GM12878 (cell line): Measurements from ENCODE around the gene IRF2BPL. TPM values are rescaled to one million over a fixed set of nuclear protein-coding genes. Genes with fewer than 3 reads are reported as not detected.

ENCODE experiments used
- ATAC-seq: fragments of 200-7000 bp; cut with Tn5 transposase; 3 replicates; pipeline ENCODE4 v1.9.1; 2020; ENCODE audit warnings: mild to moderate bottlenecking, moderate library complexity
- BruUV-seq: library from RNA; stranded (reverse); fragments of 400-500 nt; replicated peaks from 2 replicates; lab custom pipeline; 2021; lab: Mats Ljungman, UMichigan
- CTCF ChIA-PET: fragments of 300-600 bp; sonication (Branson Sonifier 250); formaldehyde crosslinking; extraction: SDS; loops from one replicate; lab custom pipeline; 2021; ENCODE audit warnings: inconsistent platforms; lab: Yijun Ruan, JAX
- POLR2A ChIA-PET: fragments of 350-600 bp; formaldehyde crosslinking; extraction: SDS; loops from one replicate; lab custom pipeline; 2021; ENCODE audit warnings: inconsistent platforms; lab: Charles Lee
- RAD21 ChIA-PET: fragments of 300-600 bp; sonication (Branson Sonifier 250); formaldehyde crosslinking; loops from one replicate; lab custom pipeline; 2023; ENCODE audit warnings: antibody characterized with exemption; ENCODE audit not compliant: unreplicated experiment; lab: Charles Lee
- SMC1A ChIA-PET: fragments of 300-600 bp; sonication (Branson Sonifier 250); formaldehyde crosslinking; loops from one replicate; lab custom pipeline; 2023; ENCODE audit not compliant: unreplicated experiment, uncharacterized antibody; lab: Charles Lee
- DNase-seq: peaks from one replicate; pipeline ENCODE4 v3.0.0-alpha.2; 2011; ENCODE audit warnings: low read depth, low spot score
- FAIRE-seq: peaks from 3 replicates; lab custom pipeline; 2011; peaks lifted over from hg19 to GRCh38; lab: Jason Lieb, UNC
- H2AFZ ChIP-seq: 2 replicates; pipeline ENCODE4 v1.6.0; 2011; ENCODE audit warnings: low read depth, low read length, control low read depth; ENCODE audit not compliant: control insufficient read depth
- H3K27ac ChIP-seq: 2 replicates; pipeline ENCODE4 v1.5.1; 2011; ENCODE audit warnings: control low read depth; ENCODE audit not compliant: control insufficient read depth, insufficient read depth
- H3K27me3 ChIP-seq, 2 experiments: replicated peaks in 1 of 2; 2 replicates each; pipeline versions ENCODE4 v1.6.0 to v1.6.1; 2011; ENCODE audit warnings: low read length in 1 of 2; ENCODE audit not compliant: control insufficient read depth in 2 of 2, insufficient read depth in 2 of 2
- H3K36me3 ChIP-seq, 2 experiments: 2 replicates each; pipeline ENCODE4 v1.5.1; 2011; ENCODE audit warnings: low read length in 1 of 2; ENCODE audit not compliant: control insufficient read depth in 2 of 2, insufficient read depth in 2 of 2
- H3K4me1 ChIP-seq: 2 replicates; pipeline ENCODE4 v1.6.1; 2011; ENCODE audit warnings: mild to moderate bottlenecking, low read length, moderate library complexity, mixed read lengths; ENCODE audit not compliant: control insufficient read depth, insufficient read depth
- H3K4me2 ChIP-seq: 2 replicates; pipeline ENCODE4 v1.6.0; 2011; ENCODE audit warnings: control low read depth; ENCODE audit not compliant: control insufficient read depth, insufficient read depth
- H3K4me3 ChIP-seq: fragments of 200-600 bp; sonication (generic); 2 replicates; pipeline ENCODE4 v1.5.1; 2016
- H3K79me2 ChIP-seq: 2 replicates; pipeline ENCODE4 v1.6.0; 2011; ENCODE audit warnings: low read length; ENCODE audit not compliant: control insufficient read depth, insufficient read depth
- H3K9ac ChIP-seq: 2 replicates; pipeline ENCODE4 v1.8.0; 2011; ENCODE audit warnings: low read length, control low read depth, mixed read lengths; ENCODE audit not compliant: control insufficient read depth, insufficient read depth
- H3K9me3 ChIP-seq: replicated peaks from 3 replicates; pipeline ENCODE4 v1.5.1; 2011; ENCODE audit warnings: mild to moderate bottlenecking, low read length; ENCODE audit not compliant: control insufficient read depth, insufficient read depth
- H4K20me1 ChIP-seq: 2 replicates; pipeline ENCODE4 v1.6.0; 2011; ENCODE audit not compliant: control insufficient read depth, insufficient read depth
- ATF7 ChIP-seq: fragments of 450-650 bp; IDR thresholded peaks from 2 replicates; pipeline ENCODE4 v1.6.1; 2016; ENCODE audit warnings: low read depth, mild to moderate bottlenecking
- CREB1 ChIP-seq: IDR thresholded peaks from 2 replicates; pipeline ENCODE4 v1.6.1; 2012; ENCODE audit warnings: low read depth, mild to moderate bottlenecking, inconsistent platforms
- EZH2 ChIP-seq: IDR thresholded peaks from 2 replicates; pipeline ENCODE4 v1.6.1; 2012; ENCODE audit warnings: low read depth, mild to moderate bottlenecking, control low read depth, inconsistent platforms, low read length, borderline replicate concordance; ENCODE audit not compliant: control insufficient read depth
- HDGF ChIP-seq: fragments of 450-650 bp; IDR thresholded peaks from 2 replicates; pipeline ENCODE4 v1.6.1; 2016; ENCODE audit warnings: antibody characterized with exemption
- IKZF1 ChIP-seq: fragments of 450-650 bp; conservative IDR thresholded peaks from 2 replicates; pipeline ENCODE4 v1.6.1; 2017; ENCODE audit warnings: antibody characterized with exemption, mild to moderate bottlenecking
- KLF5 ChIP-seq: fragments of 450-650 bp; IDR thresholded peaks from 2 replicates; pipeline ENCODE4 v1.6.1; 2014; ENCODE audit warnings: mild to moderate bottlenecking; ENCODE audit not compliant: partially characterized antibody
- NR2F1 ChIP-seq: fragments of 450-650 bp; conservative IDR thresholded peaks from 2 replicates; pipeline ENCODE4 v1.6.1; 2017; ENCODE audit warnings: mild to moderate bottlenecking
- POLR2AphosphoS5 ChIP-seq: IDR thresholded peaks from 2 replicates; pipeline ENCODE4 v1.6.1; 2011; ENCODE audit warnings: mild to moderate bottlenecking, low read length, inconsistent platforms
- ZBED1 ChIP-seq: IDR thresholded peaks from 2 replicates; pipeline ENCODE4 v1.6.1; 2016; ENCODE audit warnings: borderline replicate concordance
- WGBS: methylation state at CpG from one replicate; pipeline ENCODE4 v1.1.6; 2016; ENCODE audit warnings: low lambda C conversion rate; ENCODE audit not compliant: insufficient replicate concordance, insufficient coverage; ENCODE audit errors: missing lambda C conversion rate; 5-methylcytosine and 5-hydroxymethylcytosine counted together
- in situ Hi-C: fragments of 300-500 bp; cut with MboI; formaldehyde crosslinking; loops from 9 replicates; pipeline ENCODE4 v1.14.3; 2018; ENCODE audit warnings: mixed read lengths
- intact Hi-C: fragments of 100-400 bp; cut with micrococcal nuclease; formaldehyde crosslinking; loops from one replicate; pipeline ENCODE4 v1.14.2; 2022; ENCODE audit not compliant: unreplicated experiment
- polyA plus RNA-seq, 11 experiments: library from polyadenylated mRNA; depleted of rRNA in 4 of 11; unstranded in 6 of 11; stranded (reverse) in 5 of 11; fragments of >200 nt; fragmentation: Nextera tagmentation in 4 of 11; fragmentation: Illumina TruSeq in 1 of 11; extraction: Ambion mirVana in 4 of 11; extraction: Trizol in 1 of 11; gene quantifications; 1 replicate in 1 of 11; 2 replicates in 10 of 11; pipeline versions ENCODE4 v1.2.1 to v1.2.3, GENCODE V29; 2011 to 2016; ENCODE audit warnings: inconsistent platforms in 2 of 11, missing spikeins in 2 of 11, low read depth in 1 of 11
- total RNA-seq, 4 experiments: library from RNA; depleted of rRNA in 3 of 4; stranded (reverse); fragments of >200 nt in 3 of 4; fragmentation: Illumina TruSeq in 1 of 4; extraction: Trizol in 1 of 4; gene quantifications; 2 replicates each; pipeline versions ENCODE4 v1.2.1 to v1.2.3, GENCODE V29; 2013 to 2021
- TF ChIP-seq, protein P1 (sequence below): fragments of 450-650 bp; IDR thresholded peaks from 2 replicates; pipeline ENCODE4 v1.6.1; 2017; ENCODE audit warnings: mild to moderate bottlenecking, moderate library complexity
- TF ChIP-seq, protein P2 (sequence below): fragments of 450-650 bp; IDR thresholded peaks from 2 replicates; pipeline ENCODE4 v1.6.1; 2017; ENCODE audit warnings: mild to moderate bottlenecking, low read depth, inconsistent platforms; ENCODE audit not compliant: poor library complexity, severe bottlenecking
- TF ChIP-seq, protein P3 (sequence below): fragments of 450-650 bp; IDR thresholded peaks from 2 replicates; pipeline ENCODE4 v1.6.1; 2017; ENCODE audit warnings: mild to moderate bottlenecking, moderate library complexity

Gene IRF2BPL
- total and polyA plus RNA-seq, 10 of the 15 experiments (the other 5 are each of a cell fraction or from before 2014, with no cell fraction given): 1.2 to 34.5 (median 3.1) TPM

DNA sequence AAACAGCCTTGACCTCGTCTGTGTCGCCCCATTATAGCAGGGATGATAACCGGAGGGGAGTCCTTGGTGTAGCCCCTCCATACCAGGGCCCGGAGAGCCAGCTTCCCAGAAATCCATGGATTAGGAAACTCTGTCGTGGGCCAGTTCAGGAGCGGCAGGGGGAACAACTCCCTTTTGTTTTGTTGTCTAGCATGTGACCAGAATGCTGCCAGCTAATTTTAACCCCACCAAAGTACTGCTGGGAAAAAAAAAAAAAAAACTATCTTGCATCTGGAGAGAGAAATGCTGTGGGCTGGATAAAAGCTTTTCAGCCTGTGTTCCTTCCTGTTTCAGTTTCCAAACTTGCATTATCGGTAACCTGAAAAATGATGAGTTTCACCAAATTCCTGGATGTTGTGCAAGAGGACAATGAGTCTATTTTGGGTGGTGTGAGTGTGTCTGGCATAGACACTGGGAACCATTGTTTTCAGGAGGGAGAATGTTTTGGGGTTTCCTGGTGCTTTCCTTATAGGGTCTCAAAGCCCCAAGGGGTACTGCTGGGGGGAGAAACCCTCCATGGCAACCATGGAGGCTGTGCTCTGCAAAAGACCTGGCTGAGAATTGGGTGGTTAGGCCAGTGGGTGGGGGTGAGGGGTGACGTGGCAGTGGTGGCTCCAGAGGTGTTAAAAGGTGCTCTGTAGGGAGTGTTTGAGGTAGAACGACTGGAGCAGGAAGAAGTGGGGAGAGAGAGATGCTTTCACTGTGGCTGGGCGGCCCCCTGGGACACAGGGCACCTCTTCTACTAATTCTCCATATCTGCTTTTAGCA, 14.9 kb upstream of the IRF2BPL start:
- Histone ChIP-seq H3K9ac (peak overlapping the region; percentile 44; the same call in 1 of the 2 replicates), H3K27ac (peak overlapping the region; percentile 93), H3K4me2 (peak overlapping the region; percentile 49), H3K79me2 (no peaks in the 10 kb centered on the region), H2AFZ (peak overlapping the region; percentile 24), H3K4me1 (peaks cover 57% of the 10 kb centered on the region), H3K36me3 (no peaks in the 10 kb centered on the region), H3K27me3 (no peaks in the 10 kb centered on the region), H3K4me3 (0 out of 2 replicates have a peak overlapping the region, but pooled peaks have one; percentile 26), H4K20me1 (no peaks in the 10 kb centered on the region), H3K9me3 (no peaks in the 10 kb centered on the region)
- BruUV-seq: no TSS peak
- intact Hi-C loops (no loop called here), in situ Hi-C loops (loop anchor here (5.0 kb wide), 1 partner anchor 81 kb away; no protein-coding TSS in a partner anchor)
- WGBS: 34% methylated on average over 10 of the region's 10 CpGs
- CTCF ChIA-PET: interaction anchor here (0.8 to 8.9 kb wide), 15 partner anchors 10 to 168 kb away, joined by 3 to 72 read pairs (median 8); no protein-coding TSS in a partner anchor
- FAIRE-seq (peak; percentile 13), ATAC-seq (peak; percentile 54), DNase-seq (peak; percentile 60)
- RAD21 ChIA-PET: interaction anchor here (0.8 to 7.7 kb wide), 19 partner anchors 9 to 167 kb away, joined by 3 to 125 read pairs (median 6); partner anchors contain the start of gene IRF2BPL
- POLR2A ChIA-PET: interaction anchor here (0.6 to 10.4 kb wide), 18 partner anchors 8 to 115 kb away, joined by 3 to 173 read pairs (median 4); partner anchors contain the start of gene IRF2BPL
- SMC1A ChIA-PET: interaction anchor here (0.7 to 8.4 kb wide), 17 partner anchors 8 to 168 kb away, joined by 3 to 172 read pairs (median 4); partner anchors contain the start of gene IRF2BPL
- TF ChIP-seq HDGF: peak; percentile 93
- peak; percentile 93 for TF ChIP-seq IKZF1
- TF ChIP-seq, protein P1, sequence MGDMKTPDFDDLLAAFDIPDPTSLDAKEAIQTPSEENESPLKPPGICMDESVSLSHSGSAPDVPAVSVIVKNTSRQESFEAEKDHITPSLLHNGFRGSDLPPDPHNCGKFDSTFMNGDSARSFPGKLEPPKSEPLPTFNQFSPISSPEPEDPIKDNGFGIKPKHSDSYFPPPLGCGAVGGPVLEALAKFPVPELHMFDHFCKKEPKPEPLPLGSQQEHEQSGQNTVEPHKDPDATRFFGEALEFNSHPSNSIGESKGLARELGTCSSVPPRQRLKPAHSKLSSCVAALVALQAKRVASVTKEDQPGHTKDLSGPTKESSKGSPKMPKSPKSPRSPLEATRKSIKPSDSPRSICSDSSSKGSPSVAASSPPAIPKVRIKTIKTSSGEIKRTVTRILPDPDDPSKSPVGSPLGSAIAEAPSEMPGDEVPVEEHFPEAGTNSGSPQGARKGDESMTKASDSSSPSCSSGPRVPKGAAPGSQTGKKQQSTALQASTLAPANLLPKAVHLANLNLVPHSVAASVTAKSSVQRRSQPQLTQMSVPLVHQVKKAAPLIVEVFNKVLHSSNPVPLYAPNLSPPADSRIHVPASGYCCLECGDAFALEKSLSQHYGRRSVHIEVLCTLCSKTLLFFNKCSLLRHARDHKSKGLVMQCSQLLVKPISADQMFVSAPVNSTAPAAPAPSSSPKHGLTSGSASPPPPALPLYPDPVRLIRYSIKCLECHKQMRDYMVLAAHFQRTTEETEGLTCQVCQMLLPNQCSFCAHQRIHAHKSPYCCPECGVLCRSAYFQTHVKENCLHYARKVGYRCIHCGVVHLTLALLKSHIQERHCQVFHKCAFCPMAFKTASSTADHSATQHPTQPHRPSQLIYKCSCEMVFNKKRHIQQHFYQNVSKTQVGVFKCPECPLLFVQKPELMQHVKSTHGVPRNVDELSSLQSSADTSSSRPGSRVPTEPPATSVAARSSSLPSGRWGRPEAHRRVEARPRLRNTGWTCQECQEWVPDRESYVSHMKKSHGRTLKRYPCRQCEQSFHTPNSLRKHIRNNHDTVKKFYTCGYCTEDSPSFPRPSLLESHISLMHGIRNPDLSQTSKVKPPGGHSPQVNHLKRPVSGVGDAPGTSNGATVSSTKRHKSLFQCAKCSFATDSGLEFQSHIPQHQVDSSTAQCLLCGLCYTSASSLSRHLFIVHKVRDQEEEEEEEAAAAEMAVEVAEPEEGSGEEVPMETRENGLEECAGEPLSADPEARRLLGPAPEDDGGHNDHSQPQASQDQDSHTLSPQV: 0 out of 2 replicates have a peak, but pooled peaks have one; percentile 15
- TF ChIP-seq ZBED1: no peak
- no peak for TF ChIP-seq EZH2
- TF ChIP-seq KLF5: no peak
- TF ChIP-seq NR2F1: peak; percentile 68
- TF ChIP-seq CREB1: peak; percentile 70
- TF ChIP-seq, protein P2, sequence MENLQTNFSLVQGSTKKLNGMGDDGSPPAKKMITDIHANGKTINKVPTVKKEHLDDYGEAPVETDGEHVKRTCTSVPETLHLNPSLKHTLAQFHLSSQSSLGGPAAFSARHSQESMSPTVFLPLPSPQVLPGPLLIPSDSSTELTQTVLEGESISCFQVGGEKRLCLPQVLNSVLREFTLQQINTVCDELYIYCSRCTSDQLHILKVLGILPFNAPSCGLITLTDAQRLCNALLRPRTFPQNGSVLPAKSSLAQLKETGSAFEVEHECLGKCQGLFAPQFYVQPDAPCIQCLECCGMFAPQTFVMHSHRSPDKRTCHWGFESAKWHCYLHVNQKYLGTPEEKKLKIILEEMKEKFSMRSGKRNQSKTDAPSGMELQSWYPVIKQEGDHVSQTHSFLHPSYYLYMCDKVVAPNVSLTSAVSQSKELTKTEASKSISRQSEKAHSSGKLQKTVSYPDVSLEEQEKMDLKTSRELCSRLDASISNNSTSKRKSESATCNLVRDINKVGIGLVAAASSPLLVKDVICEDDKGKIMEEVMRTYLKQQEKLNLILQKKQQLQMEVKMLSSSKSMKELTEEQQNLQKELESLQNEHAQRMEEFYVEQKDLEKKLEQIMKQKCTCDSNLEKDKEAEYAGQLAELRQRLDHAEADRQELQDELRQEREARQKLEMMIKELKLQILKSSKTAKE: peak; percentile 30
- TF ChIP-seq POLR2AphosphoS5: no peak
- TF ChIP-seq ATF7: peak; percentile 73
- TF ChIP-seq, protein P3, sequence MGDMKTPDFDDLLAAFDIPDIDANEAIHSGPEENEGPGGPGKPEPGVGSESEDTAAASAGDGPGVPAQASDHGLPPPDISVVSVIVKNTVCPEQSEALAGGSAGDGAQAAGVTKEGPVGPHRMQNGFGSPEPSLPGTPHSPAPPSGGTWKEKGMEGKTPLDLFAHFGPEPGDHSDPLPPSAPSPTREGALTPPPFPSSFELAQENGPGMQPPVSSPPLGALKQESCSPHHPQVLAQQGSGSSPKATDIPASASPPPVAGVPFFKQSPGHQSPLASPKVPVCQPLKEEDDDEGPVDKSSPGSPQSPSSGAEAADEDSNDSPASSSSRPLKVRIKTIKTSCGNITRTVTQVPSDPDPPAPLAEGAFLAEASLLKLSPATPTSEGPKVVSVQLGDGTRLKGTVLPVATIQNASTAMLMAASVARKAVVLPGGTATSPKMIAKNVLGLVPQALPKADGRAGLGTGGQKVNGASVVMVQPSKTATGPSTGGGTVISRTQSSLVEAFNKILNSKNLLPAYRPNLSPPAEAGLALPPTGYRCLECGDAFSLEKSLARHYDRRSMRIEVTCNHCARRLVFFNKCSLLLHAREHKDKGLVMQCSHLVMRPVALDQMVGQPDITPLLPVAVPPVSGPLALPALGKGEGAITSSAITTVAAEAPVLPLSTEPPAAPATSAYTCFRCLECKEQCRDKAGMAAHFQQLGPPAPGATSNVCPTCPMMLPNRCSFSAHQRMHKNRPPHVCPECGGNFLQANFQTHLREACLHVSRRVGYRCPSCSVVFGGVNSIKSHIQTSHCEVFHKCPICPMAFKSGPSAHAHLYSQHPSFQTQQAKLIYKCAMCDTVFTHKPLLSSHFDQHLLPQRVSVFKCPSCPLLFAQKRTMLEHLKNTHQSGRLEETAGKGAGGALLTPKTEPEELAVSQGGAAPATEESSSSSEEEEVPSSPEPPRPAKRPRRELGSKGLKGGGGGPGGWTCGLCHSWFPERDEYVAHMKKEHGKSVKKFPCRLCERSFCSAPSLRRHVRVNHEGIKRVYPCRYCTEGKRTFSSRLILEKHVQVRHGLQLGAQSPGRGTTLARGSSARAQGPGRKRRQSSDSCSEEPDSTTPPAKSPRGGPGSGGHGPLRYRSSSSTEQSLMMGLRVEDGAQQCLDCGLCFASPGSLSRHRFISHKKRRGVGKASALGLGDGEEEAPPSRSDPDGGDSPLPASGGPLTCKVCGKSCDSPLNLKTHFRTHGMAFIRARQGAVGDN: peak; percentile 65
